Fibroblast of gingiva (primary cell): Measurements from ENCODE around the gene ROBO1.
"Not testable (repeated sequence)": the region's sequence is repeated elsewhere in the genome, so short reads cannot be mapped to it uniquely, and the experiment has no call there.

Experiments used
- DNase-seq: peaks from one replicate; pipeline ENCODE4 v3.0.0-alpha.2; 2011; ENCODE audit warnings: low read depth

The ROBO1 gene

GRCh38 chr3:78689378-78689777 lies 1078.4 kb downstream of the ROBO1 start:
- no peak for DNase-seq

DNA sequence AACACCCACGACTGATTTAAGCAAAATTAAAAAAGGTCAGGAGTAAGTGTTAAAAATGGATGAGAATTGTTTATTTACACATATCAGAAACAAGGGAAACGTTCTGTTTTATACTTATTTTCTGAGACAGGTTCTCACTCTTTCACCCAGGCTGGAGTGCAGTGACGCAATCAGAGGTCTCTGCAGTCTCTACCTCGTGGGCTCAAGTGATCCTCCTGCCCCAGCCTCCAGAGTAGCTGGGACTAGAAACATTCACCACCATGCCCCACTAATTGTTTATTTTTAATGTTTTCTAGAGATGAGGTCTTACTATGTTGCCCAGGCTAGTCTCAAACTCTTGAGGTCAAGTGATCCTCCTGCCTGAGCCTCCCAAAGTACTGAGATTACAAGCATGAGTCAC lies 1080.3 kb downstream of the ROBO1 start:
- DNase-seq = no peak

- DNase-seq = no peak
Measured at GRCh38 chr3:78683284-78683683, 1084.5 kb downstream of the ROBO1 start.

DNA sequence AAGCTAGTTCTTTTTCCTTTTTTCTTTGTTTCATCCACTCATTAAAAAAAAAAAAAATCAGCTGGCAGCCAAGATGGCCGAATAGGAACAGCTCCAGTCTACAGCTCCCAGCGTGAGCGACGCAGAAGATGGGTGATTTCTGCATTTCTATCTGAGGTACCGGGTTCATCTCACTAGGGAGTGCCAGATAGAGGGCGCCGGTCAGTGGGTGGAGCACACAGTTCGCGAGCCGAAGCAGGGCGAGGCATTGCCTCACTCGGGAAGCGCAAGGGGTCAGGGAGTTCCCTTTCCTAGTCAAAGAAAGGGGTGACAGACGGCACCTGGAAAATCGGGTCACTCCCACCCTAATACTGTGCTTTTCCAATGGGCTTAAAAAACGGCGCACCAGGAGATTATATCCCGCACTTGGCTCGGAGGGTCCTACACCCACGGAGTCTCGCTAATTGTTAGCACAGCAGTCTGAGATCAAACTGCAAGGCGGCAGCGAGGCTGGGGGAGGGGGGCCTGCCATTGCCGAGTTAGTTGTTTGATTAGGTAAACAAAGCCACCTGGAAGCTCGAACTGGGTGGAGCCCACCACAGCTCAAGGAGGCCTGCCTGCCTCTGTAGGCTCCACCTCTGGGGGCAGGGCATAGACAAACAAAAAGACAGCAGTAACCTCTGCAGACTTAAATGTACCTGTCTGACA lies 1092.5 kb downstream of the ROBO1 start:
- not testable (repeated sequence) for DNase-seq

- DNase-seq = no peak
Measured at GRCh38 chr3:78670746-78671145, 1097.1 kb downstream of the ROBO1 start.

- DNase-seq = no peak
Measured at GRCh38 chr3:78670094-78670493, 1097.7 kb downstream of the ROBO1 start.

GRCh38 chr3:78668302-78668701 lies 1099.5 kb downstream of the ROBO1 start:
- DNase-seq = no peak

DNA sequence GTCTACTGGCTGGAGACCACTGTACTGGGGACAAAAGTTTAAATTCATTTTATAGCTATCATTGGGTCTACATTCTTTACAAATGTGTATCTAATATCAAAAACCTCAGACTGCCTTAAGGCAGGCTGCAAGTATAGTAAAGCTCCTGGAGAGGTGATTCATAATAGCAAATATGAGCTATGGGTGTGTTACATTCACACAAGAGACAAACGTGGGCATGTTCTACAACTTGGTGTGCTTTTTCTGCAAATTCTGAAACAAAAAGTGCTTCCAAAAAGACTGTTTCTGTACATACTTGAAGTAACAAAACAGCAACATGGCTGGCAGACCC lies 1101.4 kb downstream of the ROBO1 start:
- no peak for DNase-seq

- DNase-seq = no peak
Measured at GRCh38 chr3:78665776-78666469, 1101.9 kb downstream of the ROBO1 start.

GRCh38 chr3:78665101-78665500 lies 1102.7 kb downstream of the ROBO1 start:
- no peak for DNase-seq

- peak; percentile 31 for DNase-seq
Measured at GRCh38 chr3:78660957-78661356, 1106.8 kb downstream of the ROBO1 start.

DNA sequence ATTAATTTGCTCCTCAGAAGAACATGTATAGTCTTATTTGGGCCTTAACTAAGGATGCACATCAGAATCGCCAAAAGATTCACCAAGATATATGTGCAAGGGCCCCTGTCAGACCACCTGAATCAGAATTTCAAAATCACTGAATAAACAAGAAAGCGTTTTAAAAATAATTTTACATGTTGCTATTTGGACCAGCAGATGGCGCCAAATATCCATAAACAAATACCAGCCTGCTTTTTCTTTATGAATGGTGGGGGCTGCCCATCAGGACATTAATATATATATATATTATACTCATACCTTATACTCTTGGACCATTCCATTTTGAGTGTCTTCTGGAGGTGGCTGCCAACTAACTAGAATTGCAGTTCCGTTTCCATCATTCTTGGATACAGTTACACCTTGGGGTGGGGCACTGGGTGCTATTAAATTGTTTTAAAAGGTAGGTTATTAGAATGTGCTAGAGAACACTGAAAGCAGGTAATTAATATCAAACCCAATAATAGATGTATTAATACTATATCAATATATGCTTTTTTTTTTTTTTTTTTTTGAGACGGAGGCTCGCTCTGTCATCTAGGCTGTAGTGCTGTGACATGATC lies 1108.3 kb downstream of the ROBO1 start:
- DNase-seq = peak; percentile 18

GRCh38 chr3:78647726-78648125 lies 1120.1 kb downstream of the ROBO1 start:
- no peak for DNase-seq

DNA sequence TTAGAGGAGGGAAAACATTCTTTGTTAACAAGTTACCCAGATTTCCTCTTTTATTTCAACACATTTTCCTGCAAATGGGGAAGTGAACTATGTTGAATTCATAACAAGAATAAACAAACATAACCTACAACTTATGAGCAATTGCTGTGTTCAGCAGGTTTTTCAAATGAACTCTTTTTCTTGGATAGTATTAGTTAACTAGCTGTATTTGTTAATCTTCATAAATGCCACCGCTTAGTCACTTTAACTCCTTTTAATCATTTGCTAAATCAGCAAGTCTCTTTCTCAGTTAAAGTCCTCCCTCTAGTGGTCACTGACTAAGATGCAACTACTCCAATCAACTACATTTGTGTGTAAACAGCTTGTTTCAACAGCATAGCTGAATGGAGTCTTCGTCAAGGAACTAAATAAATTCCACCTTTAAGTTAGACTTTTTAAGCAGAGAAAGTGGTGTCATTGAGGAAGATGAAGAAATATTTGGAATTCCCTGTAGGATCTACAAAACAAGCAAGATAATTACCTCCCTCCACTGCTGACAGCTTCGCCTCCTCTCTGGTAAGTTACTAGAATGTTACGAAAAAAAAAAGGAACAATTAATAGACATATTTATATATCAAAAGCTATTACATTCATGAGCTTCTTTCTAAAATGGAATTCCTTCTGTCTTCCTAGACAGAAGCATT lies 1122.0 kb downstream of the ROBO1 start:
- DNase-seq = peak; percentile 72

DNA sequence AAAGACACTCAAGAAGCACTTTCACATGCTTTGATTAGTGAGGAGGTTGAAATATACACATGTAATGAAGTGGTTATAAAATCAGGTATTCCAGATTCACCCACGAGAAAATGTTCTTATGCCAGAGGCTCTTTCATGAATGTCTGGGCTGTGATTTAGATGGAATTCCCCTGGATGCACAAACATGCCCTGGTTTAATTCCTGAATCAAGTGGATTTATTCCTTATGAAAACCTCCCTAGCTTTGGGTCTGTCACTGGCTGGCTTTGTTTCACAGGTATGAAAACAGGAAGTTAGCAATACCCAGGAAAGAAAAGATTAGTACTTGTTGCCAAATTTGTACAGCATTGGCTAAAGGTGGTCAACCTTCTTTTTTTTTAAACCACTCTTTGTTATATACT lies 1123.0 kb downstream of the ROBO1 start:
- no peak for DNase-seq

- no peak for DNase-seq
Measured at GRCh38 chr3:78642226-78643035, 1125.4 kb downstream of the ROBO1 start.

DNA sequence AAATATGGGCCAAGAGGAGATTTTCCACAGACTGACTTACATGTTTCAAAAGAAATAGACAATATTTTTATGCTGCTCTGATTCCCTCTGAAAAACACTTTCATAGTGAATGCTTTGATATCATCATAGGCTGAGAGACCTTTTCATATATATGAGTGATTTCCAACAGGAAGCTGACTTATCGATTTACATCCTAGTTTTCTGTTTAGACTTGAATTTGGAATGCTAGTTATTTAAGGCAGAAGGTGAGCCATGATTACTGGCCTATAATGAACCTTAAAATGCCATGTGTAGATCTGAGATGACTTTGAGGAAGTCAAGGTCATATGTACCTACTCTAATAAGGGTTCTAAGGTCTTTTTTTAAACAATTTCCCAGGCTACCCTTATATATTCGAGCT lies 1126.1 kb downstream of the ROBO1 start:
- no peak for DNase-seq

DNA sequence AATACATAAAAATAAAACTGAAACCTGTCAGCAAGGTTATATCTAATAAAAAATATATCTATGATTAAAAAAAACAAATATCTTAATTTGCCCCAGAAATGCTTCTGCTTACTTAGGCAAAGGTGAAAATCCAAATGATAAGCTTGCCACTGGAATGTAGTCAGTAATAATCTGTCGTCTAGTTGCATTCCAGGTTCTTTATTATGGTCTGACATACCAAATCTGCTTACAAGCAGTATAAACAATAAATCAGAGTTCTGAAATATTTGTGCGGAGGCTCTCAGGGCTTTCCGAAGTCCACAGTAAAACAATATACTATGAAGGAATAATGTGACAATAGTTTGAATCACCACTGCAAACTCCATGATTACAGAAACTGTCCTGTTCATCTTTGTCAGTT lies 1133.5 kb downstream of the ROBO1 start:
- no peak for DNase-seq

DNA sequence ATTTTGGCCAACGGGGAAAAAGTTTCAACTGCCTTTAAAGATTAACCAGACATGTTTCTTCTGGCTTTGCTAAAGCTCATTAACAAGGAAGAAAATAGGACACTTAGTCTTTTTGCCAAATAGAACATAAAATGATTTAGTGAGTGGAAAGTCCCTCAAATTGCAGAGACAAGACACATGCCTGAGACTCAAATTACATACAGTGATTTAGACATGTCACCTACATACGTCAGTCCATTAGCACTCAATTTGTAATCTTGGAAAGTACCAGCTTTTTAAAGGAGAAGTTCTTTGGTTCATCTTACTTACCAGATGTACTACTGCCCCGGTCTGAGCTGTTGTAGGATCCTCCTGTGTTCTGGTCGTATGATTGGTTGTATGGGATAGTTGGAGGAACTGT lies 1134.2 kb downstream of the ROBO1 start:
- DNase-seq = peak; percentile 42

DNA sequence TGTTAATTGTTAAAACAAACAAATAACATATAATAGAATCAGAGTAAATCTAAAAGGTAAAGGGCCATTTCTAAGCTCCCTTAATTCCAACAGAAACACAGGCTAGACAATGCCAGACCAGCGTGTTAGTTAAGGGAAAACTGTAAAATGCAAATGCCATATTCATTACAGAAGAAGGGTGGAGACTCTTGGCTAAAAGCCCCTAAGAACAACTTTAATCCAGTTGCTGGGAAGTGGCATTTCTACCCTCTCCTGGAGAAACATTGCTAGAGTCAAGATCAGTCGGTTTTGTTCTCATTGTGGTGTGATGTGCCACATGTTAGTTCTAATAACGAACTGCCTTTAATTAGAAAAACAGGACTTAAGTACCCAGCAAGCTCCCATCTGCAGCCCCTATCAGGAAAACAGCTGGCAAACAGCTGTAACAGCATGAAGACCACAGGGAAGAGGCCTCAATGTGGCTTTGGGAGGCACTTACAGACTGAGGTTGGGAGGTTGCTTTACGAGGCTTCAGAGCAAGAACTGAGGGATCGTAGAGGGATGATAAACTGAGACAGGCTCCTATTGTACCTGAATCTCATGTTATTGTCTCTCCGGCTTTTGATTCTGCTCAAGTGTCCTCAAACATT lies 1134.8 kb downstream of the ROBO1 start:
- DNase-seq = no peak

DNA sequence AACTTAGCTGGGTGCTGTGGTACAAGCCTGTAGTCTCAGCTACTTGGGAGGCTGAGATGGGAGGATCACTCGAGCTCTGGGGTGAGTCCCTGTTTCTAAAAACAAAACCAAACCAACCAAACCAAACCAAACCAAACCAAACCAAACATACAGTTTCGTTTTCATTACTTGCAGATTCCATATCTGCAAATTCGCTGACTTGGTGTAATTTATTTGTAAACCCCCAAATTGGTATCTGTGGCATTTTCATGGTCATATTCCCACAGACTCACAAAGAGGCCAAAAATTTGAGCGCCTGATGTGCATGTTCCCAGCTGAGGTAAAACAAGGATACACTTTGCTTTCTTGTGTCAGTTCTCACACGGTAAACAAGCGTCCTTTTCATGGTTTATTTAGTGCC lies 1138.3 kb downstream of the ROBO1 start:
- DNase-seq = no peak
